K562 (cell line): ENCODE results near the gene PTPN11. TPM values are rescaled to one million over a fixed set of nuclear protein-coding genes. Genes with fewer than 3 reads are reported as not detected.

Source experiments
- AFF4 ChIP-seq: sonication (generic); formaldehyde crosslinking; IDR thresholded peaks from 2 replicates; pipeline ENCODE4 v1.8.0; 2023; ENCODE audit warnings: mild to moderate bottlenecking, missing genetic modification reagents
- CXXC5 ChIP-seq: fragments of 250-450 bp; sonication (Bioruptor Pico); IDR thresholded peaks from 2 replicates; pipeline ENCODE4 v1.8.0; 2022; ENCODE audit warnings: inconsistent platforms, mild to moderate bottlenecking, moderate library complexity
- HNRNPH1 ChIP-seq: fragments of 200-400 bp; formaldehyde crosslinking; optimal IDR thresholded peaks from 2 replicates; pipeline ENCODE3; 2017; ENCODE audit warnings: low read depth, mild to moderate bottlenecking, low read length, moderate library complexity
- ID3 ChIP-seq, 2 experiments: fragments of 250-450 bp in 1 of 2; fragments of 450-650 bp in 1 of 2; sonication (Bioruptor Pico) in 1 of 2; IDR thresholded peaks; 2 replicates each; pipeline versions ENCODE4 v1.6.1 to v1.8.0; 2016 to 2021; ENCODE audit warnings: mild to moderate bottlenecking in 2 of 2, moderate library complexity in 2 of 2, missing compliant biosample characterization in 1 of 2, missing genetic modification characterization in 1 of 2
- MCM7 ChIP-seq, 2 experiments: fragments of 450-650 bp; IDR thresholded peaks; 2 replicates each; pipeline ENCODE4 v1.6.1; 2016 to 2018
- NFYB ChIP-seq: IDR thresholded peaks from 2 replicates; pipeline ENCODE4 v1.6.1; 2011; ENCODE audit warnings: mild to moderate bottlenecking, moderate library complexity; ENCODE audit not compliant: insufficient read length; ENCODE audit errors: extremely low read depth
- RAD51 ChIP-seq: fragments of 450-650 bp; IDR thresholded peaks from 2 replicates; pipeline ENCODE4 v1.7.1; 2016; ENCODE audit warnings: low read depth, mild to moderate bottlenecking, borderline replicate concordance
- SETDB1 ChIP-seq: IDR thresholded peaks from one replicate; pipeline ENCODE4 v1.6.1; 2012; ENCODE audit warnings: low read length, control low read depth, inconsistent platforms
- SMARCB1 ChIP-seq: IDR thresholded peaks from 2 replicates; pipeline ENCODE4 v1.6.1; 2011; ENCODE audit warnings: improper control_type of control experiment, low read depth; ENCODE audit not compliant: insufficient read length
- TAF7 ChIP-seq: fragments of 450-650 bp; IDR thresholded peaks from 2 replicates; pipeline ENCODE4 v1.6.1; 2016; ENCODE audit warnings: missing genetic modification characterization, missing compliant biosample characterization
- ZBTB1 ChIP-seq: sonication (generic); formaldehyde crosslinking; IDR thresholded peaks from 2 replicates; pipeline ENCODE4 v1.8.1; 2023; ENCODE audit warnings: missing genetic modification reagents, low read depth, mild to moderate bottlenecking, borderline replicate concordance
- ZNF12 ChIP-seq: sonication (generic); formaldehyde crosslinking; IDR thresholded peaks from 2 replicates; pipeline ENCODE4 v1.4.0; 2020; ENCODE audit warnings: mild to moderate bottlenecking, missing genetic modification reagents
- ZNF318 ChIP-seq, 2 experiments: fragments of 450-650 bp; IDR thresholded peaks; 2 replicates each; pipeline ENCODE4 v1.6.1; 2016; ENCODE audit warnings: mild to moderate bottlenecking in 2 of 2, borderline replicate concordance in 1 of 2, low read depth in 1 of 2, moderate library complexity in 1 of 2
- polyA plus RNA-seq, 8 experiments: library from polyadenylated mRNA; depleted of rRNA in 4 of 8; stranded (reverse) in 5 of 8; unstranded in 3 of 8; fragments of >200 nt; fragmentation: Nextera tagmentation in 2 of 8; fragmentation: Illumina TruSeq in 1 of 8; extraction: Ambion mirVana in 2 of 8; extraction: Trizol in 1 of 8; gene quantifications; 2 replicates each; pipeline versions ENCODE4 v1.2.1 to v1.2.3, GENCODE V29; 2011 to 2014; ENCODE audit warnings: inconsistent platforms in 1 of 8, missing spikeins in 1 of 8
- total RNA-seq, 7 experiments: library from RNA; depleted of rRNA in 6 of 7; stranded (reverse); fragments of >200 nt in 6 of 7; fragmentation: Illumina TruSeq in 2 of 7; extraction: Trizol in 2 of 7; gene quantifications; 2 replicates each; pipeline versions ENCODE4 v1.2.1 to v1.2.3, GENCODE V29; 2011 to 2021; ENCODE audit warnings: low replicate concordance in 1 of 7

The PTPN11 gene
- total and polyA plus RNA-seq, 9 of the 15 experiments (the other 6 are each of a cell fraction or from before 2014, with no cell fraction given) = 22.5 to 126 (median 79.7) TPM

GRCh38 chr12:112419297-112420133, 768 bp downstream of the PTPN11 start (continued):
- TF ChIP-seq TAF7 (tag) (no peak), SMARCB1 (no peak), NFYB (no peak), SETDB1 (no peak), HNRNPH1 (no peak), ZNF12 (no peak), MCM7 (IDR thresholded peaks at IDR 0.05) (no peak), ZBTB1 (CRISPR knock-in tag) (no peak), AFF4 (CRISPR knock-in tag) (0 out of 2 replicates have a peak, but pooled peaks have one; percentile 31), ZNF318 (IDR thresholded peaks at IDR 0.05; ENCODE audit: borderline replicate concordance in 1 of 2, low read depth in 1 of 2) (no peak), ID3 (CRISPR knock-in tag; IDR thresholded peaks at IDR 0.05) (no peak), ID3 (tag; IDR thresholded peaks at IDR 0.05) (no peak), RAD51 (no peak; the same call in 1 of the 2 replicates), CXXC5 (CRISPR knock-in tag) (no peak)
